IPS-NIHi7 (cell line): ENCODE results near the gene PHACTR2.
"Not testable (repeated sequence)": the region's sequence is repeated elsewhere in the genome, so short reads cannot be mapped to it uniquely, and the experiment has no call there.

Experiments used
- DNase-seq: peaks from one replicate; pipeline ENCODE4 v3.0.0; 2012; ENCODE audit warnings: mixed read lengths; ENCODE audit errors: extremely low spot score

PHACTR2 gene

DNA sequence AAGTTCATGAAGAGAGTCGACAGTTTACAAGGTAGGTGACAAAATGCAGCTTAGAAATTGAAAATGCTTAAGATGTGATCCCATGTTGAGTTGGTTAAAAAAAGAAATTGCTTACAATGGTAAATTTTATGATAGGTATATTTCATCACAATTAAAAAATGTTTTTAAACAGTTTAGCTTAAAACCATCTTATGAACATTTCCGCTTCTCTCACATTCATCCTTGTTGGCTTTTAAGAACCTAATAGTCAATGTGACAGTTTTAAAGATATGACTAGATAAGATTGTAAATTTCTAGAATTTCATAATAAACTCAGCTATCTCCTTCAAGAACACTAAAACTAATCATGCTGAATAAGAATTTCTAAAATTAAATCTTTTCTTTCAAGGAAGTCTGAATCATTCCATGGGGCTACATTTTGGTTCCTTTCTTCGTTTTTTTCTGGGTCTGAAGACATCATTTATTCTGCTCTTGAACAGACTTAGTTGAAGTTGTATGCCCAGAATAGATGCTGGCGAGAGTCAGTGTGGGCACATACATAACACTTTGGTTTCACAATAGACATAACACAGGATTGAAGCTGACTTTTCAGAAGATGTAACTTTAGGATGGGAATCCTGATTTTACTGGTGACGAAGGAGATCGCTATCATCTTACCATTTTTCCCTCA is 129.5 kb downstream of the PHACTR2 start:
- no peak for DNase-seq

DNA sequence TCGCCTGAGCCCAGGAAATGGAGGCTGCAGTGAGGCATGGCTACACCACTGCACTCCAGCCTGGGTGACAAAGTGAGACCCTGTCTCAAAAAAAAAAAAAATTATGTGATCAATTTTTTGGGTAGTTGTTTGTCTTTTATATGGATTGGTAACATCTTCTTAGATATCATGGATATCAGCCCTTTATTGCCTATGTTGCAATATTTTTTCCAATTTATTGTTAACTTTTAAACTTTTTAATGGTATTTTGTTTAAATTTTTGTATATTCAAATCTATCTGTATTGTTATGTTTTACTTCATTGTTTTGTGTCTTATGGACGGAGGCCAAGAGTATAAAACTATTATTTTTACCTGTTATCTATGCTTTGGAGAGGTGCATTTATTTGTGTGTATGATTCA is 133.0 kb downstream of the PHACTR2 start:
- no peak for DNase-seq

DNA sequence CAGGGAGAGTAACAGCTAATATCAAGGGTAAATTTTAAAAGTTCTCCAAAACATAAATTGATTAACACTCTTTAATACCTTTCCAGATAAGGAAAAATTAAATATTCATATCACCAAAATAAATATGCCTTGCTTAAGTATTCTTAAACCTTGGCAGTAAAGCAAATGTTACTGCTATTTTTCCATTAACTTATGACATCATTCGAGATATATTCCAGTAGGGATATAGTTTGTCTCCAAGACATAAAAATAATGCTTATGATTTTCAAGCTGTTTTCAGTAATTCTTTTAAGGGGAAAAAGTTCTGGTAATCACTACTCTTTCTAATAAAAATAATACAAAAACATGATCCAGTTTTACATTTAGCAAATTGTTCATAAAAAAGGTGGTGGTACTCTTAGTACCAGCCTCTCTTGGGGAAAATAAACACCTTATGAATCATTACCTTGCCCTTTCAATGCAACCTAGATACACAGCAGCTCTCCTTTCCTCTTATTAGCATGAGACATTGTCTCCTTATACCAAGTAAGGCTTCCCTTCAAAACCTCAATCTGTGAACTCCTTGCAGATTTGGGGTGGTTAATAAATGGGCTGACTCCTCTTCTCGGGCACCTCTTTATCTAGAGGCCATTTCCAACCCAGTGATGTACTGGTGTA is 133.9 kb downstream of the PHACTR2 start:
- DNase-seq, result no peak

DNA sequence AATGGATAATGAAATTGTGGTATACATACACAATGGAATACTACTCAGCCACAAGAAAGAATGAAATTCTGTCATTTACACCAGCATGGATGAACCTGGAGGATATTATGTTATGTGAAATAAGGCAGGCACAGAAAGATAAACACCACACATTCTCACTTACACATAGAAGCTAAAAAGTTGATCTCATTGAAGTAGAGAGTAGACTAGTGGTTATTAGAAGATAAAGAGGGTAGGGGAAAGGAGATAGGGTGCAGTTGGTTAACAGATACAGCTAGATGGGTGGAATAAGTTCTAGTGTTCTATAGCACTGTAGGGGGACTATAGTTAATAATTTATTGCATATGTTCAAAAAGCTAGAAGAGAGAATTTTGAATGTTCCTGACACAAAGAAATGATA is 139.9 kb downstream of the PHACTR2 start:
- no peak for DNase-seq

DNA sequence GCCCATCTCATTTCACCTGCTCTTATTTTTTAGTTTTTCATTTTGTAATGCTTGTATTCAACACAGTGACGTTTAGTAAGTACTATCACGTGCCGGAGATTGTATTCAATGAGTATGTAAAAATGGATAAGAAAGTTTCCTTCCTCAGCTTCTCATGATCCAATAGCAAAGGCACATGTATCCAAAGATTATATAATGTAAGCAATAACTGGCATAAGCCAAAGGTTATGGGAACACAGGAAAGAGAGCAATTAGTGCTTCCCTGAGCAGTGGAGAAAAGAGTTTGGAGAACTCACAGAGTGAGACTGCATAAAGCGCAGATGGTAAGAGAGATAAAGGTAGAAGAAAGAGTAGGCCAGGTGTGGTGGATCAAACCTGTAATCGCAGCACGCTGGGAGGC is 143.6 kb downstream of the PHACTR2 start:
- no peak for DNase-seq

DNA sequence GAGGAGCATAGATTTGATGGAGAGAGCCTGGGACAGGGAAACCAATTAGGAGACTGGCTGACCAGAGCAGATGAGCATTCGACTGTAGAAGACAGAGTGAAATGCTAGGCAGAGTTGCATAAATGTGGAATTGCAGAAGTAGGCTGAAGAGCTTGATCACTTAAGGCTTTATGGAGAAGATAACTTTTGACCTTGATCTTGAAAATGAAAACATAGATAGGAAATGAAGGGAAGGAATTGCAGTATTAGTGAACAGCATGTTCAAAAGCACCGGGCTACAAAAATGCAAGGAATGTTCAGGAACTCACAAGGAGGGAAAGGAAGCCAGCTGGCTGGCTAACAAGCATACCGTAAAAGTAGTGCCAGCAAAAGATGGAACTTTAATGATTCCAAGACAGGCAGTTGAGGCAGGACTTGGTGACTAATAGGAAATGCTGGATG is 144.8 kb downstream of the PHACTR2 start:
- no peak for DNase-seq

DNA sequence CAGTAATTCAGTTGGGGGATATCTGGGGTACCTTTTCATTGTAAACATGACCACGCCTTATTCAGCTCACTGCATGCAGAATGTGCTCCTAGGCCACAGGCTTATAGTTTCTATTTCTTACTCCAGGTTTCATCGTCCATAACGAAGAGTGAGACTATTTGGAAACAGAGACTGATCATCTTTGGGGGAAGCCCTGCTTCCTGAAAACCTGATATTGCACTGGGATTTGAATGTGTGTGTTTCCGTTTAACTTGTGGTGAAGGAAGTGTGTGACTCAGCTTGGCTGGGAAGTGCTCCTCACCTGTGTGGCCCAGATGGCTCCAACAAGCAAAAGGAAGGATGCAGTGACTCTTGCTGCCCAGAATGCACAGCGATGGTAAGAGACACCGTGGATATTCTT is 145.8 kb downstream of the PHACTR2 start:
- no peak for DNase-seq

DNA sequence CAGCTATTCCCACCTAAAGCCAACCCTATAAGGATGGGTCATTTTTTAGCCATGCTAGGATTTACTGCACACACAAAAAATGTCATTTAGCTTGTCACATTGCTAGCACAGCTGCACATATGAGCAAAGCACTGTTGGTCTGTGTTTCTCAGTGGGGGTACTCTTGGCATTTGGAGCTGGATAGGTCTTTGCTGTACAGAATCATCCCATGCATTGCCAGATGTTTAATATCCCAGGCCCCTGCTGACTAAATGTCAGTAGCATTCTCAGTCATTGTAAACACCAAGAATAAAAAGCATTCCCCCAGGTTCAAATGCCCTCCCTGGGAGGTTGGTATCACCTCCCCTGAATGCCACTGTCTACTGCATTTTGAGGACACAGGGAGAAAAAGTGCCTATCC is 150.8 kb downstream of the PHACTR2 start:
- no peak for DNase-seq

DNA sequence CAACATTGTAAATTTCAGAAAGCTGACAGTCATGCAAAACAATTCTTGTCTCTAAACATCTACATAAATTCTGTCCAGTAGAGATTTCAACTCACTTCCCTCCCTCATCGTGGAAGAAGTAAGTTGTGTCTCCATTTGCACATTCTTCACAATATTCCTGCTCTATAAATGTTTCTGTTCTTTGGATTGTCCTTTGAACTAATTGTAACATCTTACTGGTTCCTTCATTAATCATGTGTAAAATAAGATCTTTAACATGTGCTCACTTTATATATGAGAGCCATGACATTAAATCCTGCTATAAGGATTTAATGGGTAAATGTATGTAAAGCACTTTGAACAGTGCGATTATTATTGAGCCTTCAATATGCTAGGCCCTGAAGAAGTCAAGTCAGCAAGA is 158.4 kb downstream of the PHACTR2 start:
- DNase-seq, result no peak

DNA sequence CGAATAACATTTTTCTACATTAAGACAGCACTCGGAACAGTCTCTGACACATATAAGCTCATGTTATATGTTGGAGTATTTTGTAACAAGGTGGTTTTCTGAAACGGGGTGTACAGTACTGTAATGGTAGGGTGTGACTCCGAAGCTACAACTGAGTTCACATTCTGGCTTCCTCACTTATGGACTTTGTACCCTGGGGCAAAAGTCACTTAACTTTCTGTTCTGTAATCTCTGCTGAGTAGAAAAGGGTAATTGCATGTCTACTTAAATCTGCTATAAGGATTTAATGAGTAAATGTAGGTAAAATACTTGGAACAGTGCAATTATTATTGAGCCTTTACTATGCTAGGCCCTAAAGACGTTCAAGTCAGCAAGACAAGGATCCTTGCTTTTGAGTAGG is 160.6 kb downstream of the PHACTR2 start:
- no peak for DNase-seq

DNA sequence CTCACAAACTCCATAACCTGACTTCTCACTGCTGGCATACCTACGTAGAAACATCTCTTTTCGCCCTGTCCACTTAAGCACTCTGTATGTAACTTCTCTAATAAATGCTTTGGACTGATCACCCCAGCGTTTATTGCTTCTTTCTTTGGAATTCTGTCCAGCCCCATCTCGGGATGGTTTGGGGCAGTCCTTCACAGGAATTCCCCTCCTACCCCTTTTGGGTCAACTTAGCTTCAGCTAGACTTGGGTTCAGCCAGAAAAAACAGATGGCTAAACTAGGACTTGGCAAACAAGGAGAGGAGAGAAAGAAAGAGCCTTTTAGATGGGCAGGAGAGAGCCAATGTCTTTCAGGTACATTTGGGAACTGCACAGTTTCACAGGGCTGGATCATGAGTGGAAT is 161.4 kb downstream of the PHACTR2 start:
- no peak for DNase-seq

DNA sequence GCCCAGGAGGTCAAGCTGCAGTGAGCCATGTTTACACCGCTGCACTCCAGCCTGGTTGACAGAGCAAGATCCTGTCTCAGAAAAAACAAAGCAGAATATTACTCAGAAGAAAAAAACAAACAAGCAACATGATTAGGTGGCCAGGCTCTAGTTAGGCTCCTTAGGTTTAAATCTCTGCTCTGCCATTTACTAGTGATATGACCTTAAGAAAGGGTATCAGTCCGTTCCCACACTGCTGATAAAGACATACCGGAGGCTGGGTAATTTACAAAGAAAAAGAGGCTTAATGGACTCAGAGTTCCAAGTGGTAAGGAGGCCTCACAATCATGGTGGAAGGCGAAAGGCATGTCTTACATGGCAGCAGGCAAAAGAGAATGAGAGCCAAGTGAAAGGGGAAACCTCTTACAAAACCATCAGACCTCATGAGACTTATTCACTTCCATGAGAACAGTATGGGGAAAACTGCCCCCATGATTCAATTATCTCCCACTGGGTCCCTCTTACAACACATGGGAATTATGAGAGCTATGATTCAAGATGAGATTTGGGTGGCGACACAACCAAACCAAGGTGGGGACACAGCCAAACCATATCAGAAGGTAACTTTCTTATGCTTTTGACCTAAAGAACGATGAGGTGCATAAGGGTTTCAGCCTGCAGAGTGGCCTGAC is 163.0 kb downstream of the PHACTR2 start:
- no peak for DNase-seq

DNA sequence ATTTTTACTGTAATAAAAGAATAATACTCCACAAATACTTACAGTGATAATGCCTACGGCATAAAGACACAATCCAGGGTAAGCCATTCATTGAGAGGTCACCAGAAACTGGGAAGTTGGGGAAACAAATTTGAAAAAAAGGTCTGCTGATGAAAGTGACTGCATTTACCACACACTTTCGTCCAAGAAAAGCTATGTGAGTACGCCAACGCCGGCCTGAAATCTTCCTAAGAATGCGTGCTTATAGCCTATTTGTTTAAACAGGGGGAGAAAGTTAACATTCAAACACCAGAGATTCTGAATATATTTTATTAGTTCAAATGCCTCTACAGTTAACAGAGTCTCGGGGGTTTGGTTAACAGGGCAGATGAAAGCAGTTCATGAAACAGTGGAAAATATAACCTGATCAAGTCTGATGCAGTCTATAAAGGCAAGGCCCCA is 164.7 kb downstream of the PHACTR2 start:
- no peak for DNase-seq

DNA sequence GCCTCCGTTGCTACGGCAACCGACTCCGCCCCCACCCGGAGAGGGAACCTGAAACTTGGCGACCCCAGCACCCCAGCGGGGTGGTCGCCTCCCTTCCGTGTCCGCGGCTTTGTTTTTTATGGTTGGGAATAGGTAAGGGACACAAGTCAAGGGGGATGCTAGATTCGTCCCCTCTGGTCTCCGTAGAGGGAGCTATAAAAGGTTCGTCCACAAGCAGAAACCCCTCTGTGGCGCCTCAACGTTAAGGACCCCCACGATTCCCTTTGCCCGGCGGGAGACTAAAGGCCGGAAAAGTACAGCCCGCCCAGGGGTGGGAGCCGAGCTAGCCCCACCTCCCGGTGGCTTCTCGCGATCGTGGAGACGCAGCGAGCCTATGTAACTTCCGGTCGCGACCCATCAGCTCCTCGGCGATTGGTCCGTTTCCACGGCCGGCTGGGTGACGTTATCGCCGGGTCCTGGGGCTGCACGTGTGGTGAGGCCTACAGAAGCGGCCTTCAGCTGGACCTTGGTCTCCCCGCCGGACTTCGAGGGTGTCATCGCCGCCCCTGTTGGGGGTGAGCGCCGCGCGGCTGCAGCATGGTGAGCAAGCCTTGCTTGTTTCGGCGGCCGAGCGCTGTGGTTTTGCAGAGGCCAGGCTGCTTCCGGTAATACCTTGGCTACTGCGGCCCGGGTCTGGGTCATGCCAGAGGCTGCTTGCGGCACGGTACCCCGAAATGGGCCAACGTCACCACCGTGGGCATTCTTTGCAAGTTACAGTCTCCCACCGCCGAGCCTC is 165.3 kb downstream of the PHACTR2 start, which contains the start of gene LTV1:
TSS of gene LTV1 (plus strand) at position 437 of the 775 bp plus-strand sequence. CDS start at position 577, 140 bp downstream.
- DNase-seq, result peak; percentile 100

DNA sequence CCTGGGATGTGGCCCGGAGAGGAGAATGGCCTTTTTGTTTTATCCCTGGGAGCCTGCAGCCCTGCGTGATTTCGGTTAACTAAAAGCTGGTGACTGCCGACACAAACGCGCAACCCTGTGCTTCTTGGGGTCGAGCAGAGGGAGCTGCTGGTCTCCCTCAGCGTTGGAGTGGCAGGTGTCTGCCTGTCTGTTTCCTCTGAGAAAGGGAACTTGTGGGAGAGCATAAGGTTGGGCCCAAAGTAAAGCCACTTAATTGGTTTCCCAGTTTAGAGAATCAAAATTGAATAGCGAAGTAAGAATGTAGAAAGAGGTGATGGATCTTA is 165.9 kb downstream of the PHACTR2 start:
- no peak for DNase-seq

DNA sequence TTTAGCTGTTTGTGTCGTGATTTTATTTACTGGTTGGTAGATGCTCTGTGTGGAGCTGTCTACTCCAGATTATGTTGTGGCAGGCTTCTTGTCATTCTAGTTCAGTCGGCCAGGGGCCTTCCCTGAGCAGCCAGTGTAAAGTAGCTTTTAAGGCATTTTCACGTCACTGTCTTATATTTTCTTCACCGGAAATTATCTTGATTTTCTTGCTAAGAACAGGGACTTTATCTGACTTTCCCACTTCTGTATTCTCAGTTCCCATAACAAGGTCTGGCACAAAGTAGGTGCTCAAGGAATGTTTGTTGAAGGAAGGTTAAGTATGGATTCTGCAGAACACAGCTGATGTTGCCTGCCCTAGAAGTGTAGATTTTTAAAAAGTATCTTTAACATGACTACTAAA is 166.2 kb downstream of the PHACTR2 start:
- no peak for DNase-seq

DNA sequence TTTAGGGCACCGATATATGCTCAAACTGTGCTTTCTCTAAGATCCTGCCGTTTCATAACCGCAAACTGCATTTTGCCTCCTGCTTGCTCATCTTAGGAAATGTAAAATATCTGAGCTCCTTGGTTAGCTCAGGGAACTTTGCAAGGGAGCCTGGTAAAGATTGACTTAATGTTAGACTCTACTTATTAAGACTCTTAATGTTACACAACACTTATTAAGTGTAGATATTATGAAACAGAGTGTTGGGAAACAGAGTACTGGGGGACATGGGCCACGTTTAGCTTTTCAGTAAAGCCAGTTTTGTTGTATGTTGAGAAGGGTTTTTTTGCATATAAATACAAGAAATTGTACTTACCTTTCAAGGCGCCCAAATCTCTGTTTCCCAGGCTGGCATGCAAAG is 167.3 kb downstream of the PHACTR2 start:
- DNase-seq, result no peak

DNA sequence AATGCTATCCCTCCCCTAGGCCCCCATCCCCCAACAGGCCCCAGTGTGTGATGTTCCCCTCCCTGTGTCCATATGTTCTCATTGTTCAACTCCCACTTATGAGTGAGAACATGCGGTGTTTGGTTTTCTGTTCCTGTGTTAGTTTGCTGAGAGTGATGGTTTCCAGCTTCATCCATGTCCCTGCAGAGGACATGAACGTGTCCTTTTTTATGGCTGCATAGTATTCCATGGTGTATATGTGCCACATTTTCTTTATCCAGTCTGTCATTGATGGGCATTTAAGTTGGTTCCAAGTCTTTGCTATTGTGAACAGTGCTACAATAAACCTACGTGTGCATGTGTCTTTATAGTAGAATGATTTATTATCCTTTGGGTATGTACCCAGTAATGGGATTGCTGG is 173.9 kb downstream of the PHACTR2 start:
- not testable (repeated sequence) for DNase-seq

DNA sequence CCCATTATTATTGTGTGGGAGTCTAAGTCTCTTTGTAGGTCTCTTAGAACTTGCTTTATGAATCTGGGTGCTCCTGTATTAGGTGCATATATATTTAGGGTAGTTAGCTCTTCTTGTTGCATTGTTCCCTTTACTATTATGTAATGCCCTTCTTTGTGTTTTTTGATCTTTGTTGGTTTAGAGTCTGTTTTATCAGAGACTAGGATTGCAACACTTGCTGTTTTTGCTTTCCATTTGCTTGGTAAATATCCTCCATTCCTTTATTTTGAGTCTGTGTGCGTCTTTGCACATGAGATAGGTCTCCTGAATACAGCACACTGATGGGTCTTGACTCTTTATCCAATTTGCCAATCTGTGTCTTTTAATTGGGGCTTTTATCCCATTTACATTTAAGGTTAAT is 177.3 kb downstream of the PHACTR2 start:
- not testable (repeated sequence) for DNase-seq

DNA sequence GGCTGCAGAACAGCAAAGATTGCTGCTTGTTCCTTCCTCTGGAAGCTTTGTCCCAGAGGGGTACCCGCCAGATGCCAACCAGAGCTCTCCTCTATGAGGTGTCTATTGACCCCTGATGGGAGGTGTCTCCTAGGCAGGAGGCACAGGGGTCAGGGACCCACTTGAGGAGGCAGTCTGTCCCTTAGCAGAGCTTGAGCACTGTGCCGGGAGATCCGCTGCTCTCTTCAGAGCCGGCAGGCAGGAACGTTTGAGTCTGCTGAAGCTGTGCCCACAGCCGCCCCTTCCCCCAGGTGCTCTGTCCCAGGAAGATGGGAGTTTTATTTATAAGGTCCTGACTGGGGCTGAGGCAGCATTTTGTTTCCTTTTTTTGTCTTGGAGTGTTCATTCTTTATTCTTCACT is 179.0 kb downstream of the PHACTR2 start:
- not testable (repeated sequence) for DNase-seq

DNA sequence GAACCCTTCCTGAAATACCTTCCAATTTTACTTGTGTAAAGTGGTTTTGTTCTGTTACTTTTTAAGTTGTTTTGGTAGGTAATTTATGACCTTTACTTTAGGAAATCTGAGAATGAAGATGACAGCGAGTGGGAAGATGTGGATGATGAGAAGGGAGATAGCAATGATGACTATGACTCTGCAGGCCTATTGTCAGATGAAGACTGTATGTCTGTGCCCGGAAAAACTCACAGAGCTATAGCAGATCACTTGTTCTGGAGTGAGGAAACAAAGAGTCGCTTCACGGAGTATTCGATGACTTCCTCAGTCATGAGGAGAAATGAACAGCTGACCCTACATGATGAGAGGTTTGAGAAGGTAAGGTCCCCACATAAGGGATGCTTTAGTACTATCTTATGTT is 179.9 kb downstream of the PHACTR2 start:
- no peak for DNase-seq
